IPS-20b (cell line): Measurements from ENCODE around the gene GRM8.

ENCODE experiments used
- H3K27ac ChIP-seq: one replicate; pipeline ENCODE4 v1.5.1; 2013; ENCODE audit warnings: low read length
- H3K27me3 ChIP-seq: 2 replicates; pipeline ENCODE4 v1.6.1; 2013; ENCODE audit warnings: mild to moderate bottlenecking, low read length, inconsistent platforms; ENCODE audit not compliant: insufficient read depth
- H3K36me3 ChIP-seq: 2 replicates; pipeline ENCODE4 v1.6.1; 2013; ENCODE audit warnings: low read depth, mild to moderate bottlenecking, inconsistent platforms, low read length, moderate library complexity; ENCODE audit not compliant: insufficient read depth
- H3K4me1 ChIP-seq: 2 replicates; pipeline ENCODE4 v1.6.1; 2013; ENCODE audit warnings: mild to moderate bottlenecking, control low read depth, inconsistent platforms, low read length, moderate library complexity; ENCODE audit not compliant: insufficient read depth
- H3K4me3 ChIP-seq: 2 replicates; pipeline ENCODE4 v1.5.1; 2013; ENCODE audit warnings: mild to moderate bottlenecking, low read length, inconsistent platforms
- H3K9ac ChIP-seq: 2 replicates; pipeline ENCODE4 v1.6.1; 2013; ENCODE audit warnings: low read depth, mild to moderate bottlenecking, inconsistent platforms, low read length, moderate library complexity
- H3K9me3 ChIP-seq: 2 replicates; pipeline ENCODE4 v1.6.1; 2013; ENCODE audit warnings: mild to moderate bottlenecking, low read depth, low read length, inconsistent platforms; ENCODE audit not compliant: insufficient read depth

The GRM8 gene

GRCh38 chr7:126398851-126399529, 853.8 kb downstream of the GRM8 start:
- Histone ChIP-seq H3K36me3 (no peaks in the 10 kb centered on the region), H3K9ac (no peak overlapping the region), H3K27ac (no peak overlapping the region)

DNA sequence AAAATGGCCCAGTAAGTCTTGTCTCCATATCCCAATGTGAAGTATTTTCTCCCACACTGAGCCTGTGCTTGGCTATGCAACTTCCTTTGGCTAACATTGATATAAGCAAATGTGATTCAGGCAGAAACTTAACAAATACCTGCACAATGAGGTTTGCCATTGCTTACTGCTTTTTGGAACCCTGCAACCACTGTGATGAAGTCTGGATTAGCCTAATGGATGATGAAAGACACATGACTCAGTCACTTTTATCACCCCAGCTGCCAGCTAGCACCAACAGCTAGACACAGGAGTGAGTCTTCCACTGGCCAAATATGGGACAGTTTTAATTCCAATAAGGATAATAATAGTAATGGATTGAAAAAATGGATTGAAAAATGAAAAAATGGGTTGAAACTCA, 854.5 kb downstream of the GRM8 start:
- Histone ChIP-seq H3K9ac (no peak overlapping the region), H3K4me3 (no peak overlapping the region), H3K27me3 (no peaks in the 10 kb centered on the region), H3K36me3 (no peaks in the 10 kb centered on the region), H3K9me3 (no peaks in the 10 kb centered on the region), H3K27ac (no peak overlapping the region), H3K4me1 (no peaks in the 10 kb centered on the region)

More at GRCh38 chr7:126398851-126399529, 853.8 kb downstream of the GRM8 start:
- Histone ChIP-seq H3K27me3 (no peaks in the 10 kb centered on the region), H3K4me1 (no peaks in the 10 kb centered on the region), H3K4me3 (no peak overlapping the region), H3K9me3 (no peaks in the 10 kb centered on the region)

DNA sequence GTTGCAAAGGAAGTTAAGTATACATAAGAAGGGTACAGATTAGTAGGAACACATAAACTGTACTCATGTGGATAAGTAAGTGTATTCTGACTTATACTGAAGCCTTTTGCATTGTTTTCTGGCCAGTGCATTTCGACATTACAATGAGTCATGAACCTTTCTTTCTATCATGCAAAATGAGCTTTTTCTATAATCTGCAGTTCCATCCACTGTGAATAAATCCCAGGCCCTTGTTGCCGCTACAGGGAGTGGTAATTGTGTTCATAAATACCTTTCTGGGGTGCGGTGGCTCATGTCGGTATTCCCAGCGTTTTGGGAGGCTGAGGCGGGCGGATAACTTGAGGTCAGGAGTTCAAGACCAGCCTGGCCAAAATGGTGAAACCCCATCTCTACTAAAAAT, 858.3 kb downstream of the GRM8 start:
- no peaks in the 10 kb centered on the region for H3K27me3 ChIP-seq
- no peaks in the 10 kb centered on the region for H3K9me3 ChIP-seq
- H3K9ac ChIP-seq: no peak overlapping the region
- H3K27ac ChIP-seq: no peak overlapping the region
- H3K4me3 ChIP-seq: no peak overlapping the region
- no peaks in the 10 kb centered on the region for H3K4me1 ChIP-seq
- H3K36me3 ChIP-seq: no peaks in the 10 kb centered on the region
